ENCODE measurements around the gene NOSTRIN. TPM values are rescaled to one million over a fixed set of nuclear protein-coding genes. Genes with fewer than 3 reads are reported as not detected.

Gene NOSTRIN
- total RNA-seq, 6 experiments from 2014 or later, result 3.6 to 20.9 (median 9.0) TPM

GRCh38 chr2:168816369-168816768, 13.9 kb downstream of the NOSTRIN start:
- 77% methylated on average over 3 of the region's 3 CpGs for WGBS (ENCODE audit: insufficient coverage, low coverage, low lambda C conversion rate, missing lambda C conversion rate)
- no peak for TF ChIP-seq CTCF (IDR thresholded peaks at IDR 0.05)
- no peak for TF ChIP-seq POLR2A (IDR thresholded peaks at IDR 0.05)
- H3K4me3 ChIP-seq, result no peak overlapping the region
- DNase-seq, result no peak
- no peaks in the 10 kb centered on the region for H3K27me3 ChIP-seq
- peak in 1 of 4 donors; percentile 24 for ATAC-seq
- no peaks in the 10 kb centered on the region for H3K36me3 ChIP-seq
- no peak overlapping the region for H3K27ac ChIP-seq
- H3K9me3 ChIP-seq, result no peaks in the 10 kb centered on the region
- H3K4me1 ChIP-seq, result peaks cover 0 to 20% (median 7%) of the 10 kb centered on the region in 4 donors
- intact Hi-C loops (cut with DNase I), result no loop called here

- H3K9me3 ChIP-seq, result no peaks in the 10 kb centered on the region
- H3K4me3 ChIP-seq, result no peak overlapping the region
- no peak for TF ChIP-seq CTCF (IDR thresholded peaks at IDR 0.05)
- TF ChIP-seq POLR2A (IDR thresholded peaks at IDR 0.05), result no peak
- no peak overlapping the region for H3K27ac ChIP-seq
- H3K4me1 ChIP-seq, result peaks cover 0 to 20% (median 7%) of the 10 kb centered on the region in 4 donors
- no peaks in the 10 kb centered on the region for H3K36me3 ChIP-seq
- whole genome bisulfite sequencing (ENCODE audit: insufficient coverage, low coverage, low lambda C conversion rate, missing lambda C conversion rate), result 69% methylated on average over 10 of the region's 10 CpGs
- H3K27me3 ChIP-seq, result no peaks in the 10 kb centered on the region
- intact Hi-C loops (cut with DNase I), result no loop called here
- DNase-seq (no peak), ATAC-seq (no peak)
Measured at GRCh38 chr2:168819050-168819715, 16.7 kb downstream of the NOSTRIN start.

GRCh38 chr2:168819829-168820489, 17.5 kb downstream of the NOSTRIN start:
- intact Hi-C loops (cut with DNase I), result no loop called here
- Histone ChIP-seq H3K4me1 (peaks cover 0 to 15% (median 5%) of the 10 kb centered on the region in 4 donors), H3K27me3 (no peaks in the 10 kb centered on the region), H3K36me3 (no peaks in the 10 kb centered on the region), H3K9me3 (no peaks in the 10 kb centered on the region), H3K4me3 (no peak overlapping the region), H3K27ac (no peak overlapping the region)
- DNase-seq, result no peak
- peak in 1 of 4 donors; percentile 16 for ATAC-seq
- WGBS (ENCODE audit: insufficient coverage, low coverage, low lambda C conversion rate, missing lambda C conversion rate), result 75% methylated on average over 4 of the region's 6 CpGs
- no peak for TF ChIP-seq POLR2A (IDR thresholded peaks at IDR 0.05)
- no peak for TF ChIP-seq CTCF (IDR thresholded peaks at IDR 0.05)

- Histone ChIP-seq H3K36me3 (no peaks in the 10 kb centered on the region), H3K9me3 (no peaks in the 10 kb centered on the region), H3K27ac (no peak overlapping the region), H3K27me3 (no peaks in the 10 kb centered on the region), H3K4me3 (no peak overlapping the region), H3K4me1 (no peaks in the 10 kb centered on the region)
- WGBS (ENCODE audit: insufficient coverage, low coverage, low lambda C conversion rate, missing lambda C conversion rate), result 89% methylated on average over 7 of the region's 8 CpGs
- intact Hi-C loops (cut with DNase I), result no loop called here
- ATAC-seq (no peak), DNase-seq (no peak)
- TF ChIP-seq POLR2A (IDR thresholded peaks at IDR 0.05) (no peak), CTCF (IDR thresholded peaks at IDR 0.05) (no peak)
Measured at GRCh38 chr2:168821577-168821976, 19.1 kb downstream of the NOSTRIN start.
